ENCODE data around the gene TMEM154.
A peak's percentile ranks its signal among the peaks of the same experiment; 100 is the strongest.
"Not testable (repeated sequence)": the region's sequence is repeated elsewhere in the genome, so short reads cannot be mapped to it uniquely, and the experiment has no call there.

Gene TMEM154

DNA sequence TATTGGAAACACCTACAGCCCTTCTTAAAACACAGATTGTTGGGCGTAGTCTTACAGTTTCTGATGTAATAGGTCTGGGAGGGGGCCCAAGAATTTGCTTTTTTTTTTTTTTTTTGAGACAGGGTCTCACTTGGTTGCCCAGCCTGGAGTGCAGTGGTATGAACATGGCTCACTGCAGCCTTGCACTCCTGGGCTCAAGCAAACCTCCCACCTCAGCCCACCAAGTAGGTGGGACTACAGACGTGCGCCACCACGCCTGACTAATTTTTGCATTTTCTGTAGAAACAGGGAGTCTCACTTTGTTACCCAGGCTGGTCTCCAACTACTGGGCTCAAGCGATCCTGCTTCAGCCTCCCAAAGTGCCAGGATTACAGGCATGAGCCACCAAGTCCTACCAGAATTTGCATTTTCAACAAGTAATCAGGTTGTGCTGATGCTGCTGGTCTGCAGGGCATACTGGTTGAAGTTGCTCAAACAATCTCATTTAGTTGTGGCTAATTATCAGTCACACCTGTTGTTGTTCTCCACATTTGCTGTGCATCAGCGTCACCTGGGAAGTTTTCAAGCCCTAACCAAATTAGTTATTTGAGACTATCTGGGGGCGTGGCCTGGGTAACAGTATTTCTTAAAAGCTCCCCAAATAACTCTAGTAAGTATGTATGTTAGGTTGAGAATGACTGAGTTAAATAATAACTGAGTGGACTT lies 14.0 kb downstream of the TMEM154 start:
- no peak for DNase-seq (ENCODE audit: low spot score)

DNA sequence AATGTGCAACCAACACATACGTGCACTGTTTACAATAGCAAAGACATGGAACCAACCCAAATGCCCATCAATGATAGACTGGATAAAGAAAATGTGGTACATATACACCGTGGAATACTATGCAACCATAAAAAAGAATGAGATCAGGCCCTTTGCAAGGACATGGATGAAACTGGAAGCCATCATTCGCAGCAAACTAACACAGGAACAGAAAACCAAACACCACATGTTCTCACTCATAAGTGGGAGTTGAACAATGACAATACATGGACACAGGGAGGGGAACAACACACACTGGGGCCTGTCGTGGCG lies 15.8 kb downstream of the TMEM154 start:
- not testable (repeated sequence) for DNase-seq (ENCODE audit: low spot score)

DNA sequence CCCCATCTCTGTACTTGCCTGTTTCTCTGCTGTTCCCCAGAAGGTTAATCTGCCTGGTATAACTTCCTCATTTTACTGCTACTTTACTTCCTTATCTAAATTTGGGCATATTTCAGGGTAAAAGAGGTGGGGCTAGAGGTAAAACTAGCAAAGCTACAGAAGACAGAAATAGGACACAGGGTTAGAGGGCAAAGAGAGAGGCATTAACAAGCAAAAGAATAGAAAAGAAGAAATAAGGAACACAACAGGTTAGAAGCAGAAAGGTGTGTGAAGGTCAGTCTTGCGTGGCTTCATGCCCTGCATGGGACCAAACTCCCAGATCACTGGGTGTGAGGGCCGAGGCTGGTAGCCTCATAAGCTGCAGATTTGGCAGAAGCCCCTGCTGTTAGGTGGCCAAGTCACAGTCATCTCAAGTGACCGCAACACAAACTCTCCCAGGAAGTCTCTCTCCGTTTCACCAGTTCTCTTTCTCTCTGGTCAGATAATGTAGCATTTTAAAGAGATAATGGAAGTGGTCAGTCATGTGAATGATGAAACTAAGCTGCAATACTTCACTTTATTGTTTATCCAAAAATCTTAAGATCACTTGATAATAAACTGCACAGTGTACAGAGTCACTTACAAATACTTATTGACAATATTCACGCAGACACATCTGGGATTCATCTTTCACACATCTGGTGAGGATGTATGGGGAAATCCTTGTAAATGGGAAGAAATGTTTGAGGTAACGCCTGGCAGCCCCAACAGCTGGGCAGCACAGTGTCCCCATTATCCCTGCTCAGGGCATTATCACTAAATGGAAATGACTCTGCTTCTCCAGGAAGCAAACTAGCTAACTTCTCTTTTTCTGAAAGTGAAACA lies 16.4 kb downstream of the TMEM154 start:
- DNase-seq (ENCODE audit: low spot score): no peak

DNA sequence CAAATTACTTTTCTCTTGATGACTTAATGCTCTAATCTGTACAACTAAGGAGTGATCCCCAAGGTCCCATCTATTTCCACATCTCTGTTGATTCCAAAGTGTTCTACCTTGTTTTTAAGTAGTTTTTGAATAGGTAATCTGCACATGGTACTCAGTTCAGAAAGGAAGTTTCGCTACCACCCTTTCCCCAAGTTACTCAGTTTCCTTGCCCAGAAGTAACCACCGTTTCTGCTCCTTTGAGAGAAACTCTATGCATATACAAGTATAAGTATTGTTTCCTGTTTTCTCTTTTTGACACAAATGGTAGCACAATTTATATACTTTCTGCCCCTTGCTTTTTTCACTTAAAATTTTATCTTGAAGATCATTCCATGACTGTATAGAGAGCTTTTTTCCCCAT lies 18.1 kb downstream of the TMEM154 start:
- DNase-seq (ENCODE audit: low spot score): no peak

DNA sequence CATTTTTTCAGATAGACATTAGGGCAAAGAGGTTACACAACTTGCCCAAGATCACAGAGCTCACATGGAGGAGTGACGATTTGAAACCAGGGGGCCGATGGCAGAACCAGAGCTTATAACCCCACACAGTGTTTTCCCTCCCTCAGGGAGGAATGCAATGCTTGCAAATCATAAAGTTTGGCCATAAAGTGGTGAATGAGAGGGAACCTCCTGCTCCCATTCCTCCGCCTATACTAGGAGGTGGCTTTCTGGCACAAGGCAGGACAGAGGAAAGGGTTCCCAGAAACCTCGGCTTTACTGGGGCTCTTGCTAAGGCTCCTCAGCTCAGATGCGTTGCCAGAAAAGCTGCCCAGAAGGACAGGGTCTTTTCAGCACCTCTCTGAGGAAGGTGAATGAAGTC lies 19.3 kb downstream of the TMEM154 start:
- no peak for DNase-seq (ENCODE audit: low spot score)

DNA sequence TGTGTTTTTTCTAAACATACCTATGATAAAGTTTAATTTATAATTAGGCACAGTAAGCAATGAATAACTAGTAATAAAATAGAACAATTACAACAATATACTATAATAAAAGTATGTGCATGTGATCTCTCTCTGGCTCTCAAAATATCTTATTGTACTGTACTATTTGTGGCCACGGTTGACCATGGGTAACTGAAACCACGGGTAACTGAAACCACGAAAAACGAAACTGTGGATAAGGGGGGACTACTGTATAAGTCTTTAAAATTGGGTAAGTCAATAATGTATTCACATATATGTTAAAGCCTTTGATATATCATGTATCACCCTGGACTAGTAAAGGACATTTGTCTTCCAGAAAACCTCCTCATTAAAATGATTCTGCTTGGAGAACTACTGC lies 20.0 kb downstream of the TMEM154 start:
- DNase-seq (ENCODE audit: low spot score): no peak

DNA sequence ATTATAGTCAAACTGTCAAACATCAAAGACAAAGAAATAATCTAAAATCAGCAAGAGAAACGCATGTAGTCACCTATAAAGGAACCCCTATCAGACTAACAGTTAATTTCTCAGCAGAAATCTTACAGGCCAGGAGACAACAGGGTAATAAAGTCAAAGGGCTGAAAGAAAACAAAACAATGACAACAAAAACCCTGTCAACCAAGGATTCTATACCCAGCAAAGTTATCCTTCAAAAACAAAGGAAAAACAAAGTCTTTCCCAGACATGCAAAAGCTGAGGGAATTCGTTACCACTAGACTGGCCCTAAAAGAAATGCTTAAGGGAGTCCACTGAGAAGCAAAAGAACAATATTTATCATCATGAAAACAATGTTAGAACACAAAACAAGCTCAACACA lies 22.1 kb downstream of the TMEM154 start:
- DNase-seq (ENCODE audit: low spot score): no peak

DNA sequence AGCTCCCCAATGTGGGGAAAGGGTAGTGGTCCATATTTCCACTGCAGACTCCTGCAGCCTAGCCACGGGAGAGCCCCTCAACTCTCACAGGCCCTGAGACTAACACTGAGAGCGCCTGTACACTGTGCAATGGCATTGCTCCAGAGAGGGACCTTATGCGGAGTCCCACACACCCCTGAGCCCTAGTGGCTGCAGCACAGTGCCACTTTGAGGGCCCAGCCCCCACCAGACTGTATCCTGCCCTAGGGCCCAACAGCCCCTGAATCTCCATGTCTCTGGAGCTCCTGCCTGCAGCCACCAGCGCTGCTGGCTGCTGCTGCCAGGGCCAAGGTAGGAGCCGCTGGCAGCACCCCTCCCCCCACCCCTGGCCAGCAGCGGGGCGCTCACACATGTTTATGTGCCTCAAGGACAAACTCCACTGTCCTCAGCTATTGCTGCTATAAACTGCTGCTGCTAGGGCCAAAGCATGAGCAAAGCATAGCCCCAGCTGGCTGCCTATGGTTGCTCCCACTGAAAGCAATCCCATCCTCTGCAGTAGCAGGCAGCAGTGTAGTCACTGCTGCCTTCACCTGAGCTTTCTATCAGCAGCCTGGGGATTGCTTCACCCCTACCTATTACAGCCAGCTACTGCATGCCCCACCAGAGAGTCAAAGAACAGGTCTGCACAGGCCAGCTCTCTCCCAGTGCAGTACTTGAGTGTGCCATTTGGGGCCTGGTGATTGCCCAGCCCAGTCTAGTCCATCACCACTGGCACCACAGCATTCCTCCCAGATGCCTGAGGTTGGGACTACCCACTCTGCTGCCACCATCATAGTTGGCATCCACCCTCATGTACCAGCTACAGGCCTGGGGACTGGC lies 24.3 kb downstream of the TMEM154 start:
- DNase-seq (ENCODE audit: low spot score): no peak

DNA sequence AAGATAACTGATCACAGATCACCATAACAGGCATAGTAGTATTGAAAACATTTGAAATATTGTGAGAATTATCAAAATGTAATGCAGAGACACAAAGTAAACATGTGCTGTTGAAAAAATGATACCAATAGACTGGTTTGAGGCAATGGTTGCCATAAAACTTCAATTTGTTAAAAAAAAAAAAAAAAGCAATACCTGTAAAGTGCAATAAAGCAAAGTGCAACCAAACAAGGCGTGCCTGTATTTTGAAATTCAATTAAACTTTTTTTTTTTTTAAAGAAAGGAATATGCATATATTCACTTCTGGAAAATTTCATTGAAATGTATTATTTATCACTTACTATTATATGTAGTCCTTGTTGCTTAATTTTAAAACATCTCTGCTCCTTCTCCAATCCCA lies 27.7 kb downstream of the TMEM154 start:
- DNase-seq (ENCODE audit: low spot score): no peak

DNA sequence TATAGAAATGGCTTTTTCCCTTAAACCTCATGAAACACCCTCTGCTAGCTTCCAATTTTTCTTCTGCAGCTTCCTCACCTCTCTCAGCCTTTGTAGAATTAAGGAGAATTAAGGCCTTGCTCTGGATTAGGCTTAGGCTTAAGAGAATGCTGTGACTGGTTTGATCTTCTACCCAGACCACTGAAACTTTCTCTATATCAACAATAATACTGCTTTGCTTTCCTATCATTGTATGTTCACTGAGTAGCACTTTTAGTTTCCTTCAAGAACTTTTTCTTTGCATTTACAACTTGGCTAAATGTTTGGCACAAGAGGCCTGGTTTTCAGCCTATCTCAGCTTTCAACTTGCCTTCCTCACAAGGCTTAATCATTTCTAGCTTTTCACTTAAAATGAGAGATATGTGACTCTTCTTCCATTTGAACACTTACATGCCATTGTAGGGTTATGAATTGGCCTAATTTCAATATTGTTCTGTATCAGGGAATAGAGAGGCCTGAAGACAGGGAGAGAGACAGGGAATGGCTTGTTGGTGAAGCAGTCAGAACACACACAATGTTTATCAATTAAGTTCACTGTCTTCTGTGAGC lies 28.2 kb downstream of the TMEM154 start:
- no peak for DNase-seq (ENCODE audit: low spot score)

DNA sequence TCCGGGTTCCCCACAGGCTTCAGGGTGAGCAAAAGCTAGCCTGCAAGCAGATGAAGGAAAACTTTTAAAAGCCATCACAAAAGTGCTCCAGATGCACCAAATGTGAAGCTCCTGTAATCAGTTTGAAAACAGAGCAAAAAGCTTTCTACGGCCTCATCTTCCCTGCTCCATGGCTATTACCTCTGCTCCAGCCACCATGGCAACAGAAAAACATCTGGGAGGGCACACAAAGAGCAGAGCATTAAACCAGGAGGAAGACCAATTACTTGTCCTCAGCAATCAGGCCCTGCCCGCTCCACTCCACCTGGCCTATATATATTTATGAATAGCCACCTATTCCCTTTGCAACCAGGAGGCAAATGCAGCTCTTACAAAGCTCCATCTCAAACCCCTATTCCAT lies 33.6 kb downstream of the TMEM154 start:
- DNase-seq (ENCODE audit: low spot score): no peak

DNA sequence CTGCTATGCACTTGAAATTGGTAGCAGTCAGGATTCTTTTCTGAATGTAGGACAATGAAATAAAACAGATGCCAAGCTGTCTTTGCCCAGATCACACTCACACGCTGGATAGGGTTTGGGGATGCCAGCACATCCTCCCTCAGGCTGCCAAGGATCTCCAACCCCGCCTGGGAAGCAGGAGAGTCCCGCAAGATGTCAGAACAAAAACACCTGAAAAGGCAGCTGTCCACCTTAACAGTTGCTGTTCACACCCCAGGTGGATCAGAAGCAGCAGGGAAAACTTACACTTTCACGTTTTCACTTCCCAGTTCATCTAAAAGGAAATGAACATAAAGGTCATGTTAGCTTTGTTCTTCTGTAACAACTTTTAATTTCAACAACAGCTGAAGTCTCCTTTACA lies 35.7 kb downstream of the TMEM154 start:
- no peak for DNase-seq (ENCODE audit: low spot score)

DNA sequence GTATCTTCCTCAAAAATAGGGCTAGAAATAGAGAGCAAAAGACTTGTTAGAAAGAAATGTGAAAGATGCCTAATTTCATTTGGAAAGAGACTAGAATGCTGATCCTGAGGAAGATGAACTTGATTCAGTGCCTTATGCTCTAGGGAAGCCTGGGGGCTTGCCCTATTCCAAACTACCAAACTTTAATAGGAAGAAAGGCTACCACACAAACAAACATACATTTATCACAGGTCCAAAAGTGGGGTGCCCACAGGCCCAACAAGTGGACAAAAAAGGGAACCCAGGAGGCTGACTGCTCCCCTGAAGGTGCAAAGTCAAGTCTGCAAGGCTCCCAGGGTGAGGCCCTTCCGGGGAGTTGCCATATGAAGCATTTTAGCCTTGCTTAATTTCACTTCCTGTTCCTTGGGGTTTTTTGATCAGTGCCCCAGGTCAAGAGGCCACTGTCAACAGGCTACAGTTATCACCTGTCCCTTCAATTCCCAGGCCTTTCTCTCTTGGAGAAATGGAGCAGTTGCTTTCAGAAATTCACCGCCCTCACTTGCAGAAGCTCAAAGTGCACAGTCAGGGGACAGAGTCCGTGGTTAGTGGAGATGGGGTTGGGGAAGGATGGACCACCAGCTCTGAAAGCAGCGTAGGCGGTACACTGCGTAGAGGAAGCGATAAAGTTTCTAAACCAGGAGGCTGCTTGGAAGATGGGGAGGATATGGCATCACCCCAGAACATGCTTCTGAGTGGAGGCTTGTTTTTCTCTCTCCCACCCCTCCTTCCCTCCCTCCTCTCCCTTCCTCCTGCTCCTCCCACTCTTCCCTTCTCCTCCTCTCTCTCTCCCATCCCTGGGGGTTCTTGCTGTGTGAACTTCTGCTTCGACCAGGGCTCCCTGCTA lies 36.4 kb downstream of the TMEM154 start:
- no peak for DNase-seq (ENCODE audit: low spot score)

DNA sequence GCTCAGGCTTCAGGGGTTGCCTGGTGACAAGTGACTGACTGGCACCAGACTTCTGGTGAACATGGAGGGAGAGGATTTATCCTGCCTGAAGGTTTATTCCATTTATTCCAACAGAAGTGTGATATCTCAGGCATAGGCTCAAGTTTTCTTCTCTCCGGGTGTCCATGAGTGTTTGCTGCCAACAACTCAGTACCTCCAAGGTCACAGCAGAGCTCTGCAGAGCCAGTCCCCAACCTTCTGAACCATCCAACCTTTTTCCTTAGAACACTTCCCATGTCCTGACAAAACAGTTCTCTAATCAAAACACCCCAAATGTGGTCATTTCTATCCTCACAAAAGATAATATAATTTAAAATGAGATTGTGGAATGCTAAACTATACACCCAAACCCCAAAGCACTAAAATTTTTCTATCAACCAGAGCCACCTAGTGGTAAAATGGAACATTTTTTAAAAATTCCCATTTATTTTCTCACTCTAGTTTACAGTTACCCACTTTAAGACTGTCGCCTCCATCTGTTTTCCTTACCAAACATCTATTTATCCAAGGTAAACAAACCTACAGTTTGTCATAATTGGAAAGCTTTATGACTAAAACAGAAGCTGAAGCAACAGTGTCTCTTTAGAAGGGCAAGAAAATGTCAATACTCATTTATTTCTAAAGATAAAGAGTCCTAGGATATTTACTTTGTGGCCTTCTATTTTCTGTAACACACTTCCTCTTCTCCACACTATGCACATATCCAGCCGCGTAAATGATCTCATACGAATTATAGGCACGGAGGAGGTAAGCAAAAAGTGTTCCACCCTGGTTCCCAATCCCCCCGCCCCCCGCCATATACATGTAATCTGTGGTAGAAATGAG lies 39.5 kb downstream of the TMEM154 start:
- DNase-seq (ENCODE audit: low spot score): peak; percentile 55

DNA sequence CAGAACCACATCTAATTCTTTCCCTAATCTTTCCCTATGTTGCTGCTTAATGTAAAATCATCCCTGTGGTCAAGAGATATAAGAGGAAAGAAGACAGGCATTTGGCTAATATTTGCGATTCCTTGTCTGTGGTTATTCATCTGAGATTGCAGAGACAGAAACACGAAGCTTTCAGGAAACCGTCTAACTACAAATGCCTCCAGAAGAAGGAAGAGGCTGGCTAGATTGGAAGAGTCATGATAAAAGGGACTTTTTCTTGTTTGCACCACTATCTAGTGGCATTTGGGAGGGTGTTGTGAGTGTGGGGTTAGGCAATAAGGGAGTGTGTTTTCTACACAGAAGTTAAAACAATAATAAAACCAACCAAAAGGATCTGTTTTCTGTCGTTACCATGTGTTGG lies 43.9 kb downstream of the TMEM154 start:
- DNase-seq (ENCODE audit: low spot score): no peak

DNA sequence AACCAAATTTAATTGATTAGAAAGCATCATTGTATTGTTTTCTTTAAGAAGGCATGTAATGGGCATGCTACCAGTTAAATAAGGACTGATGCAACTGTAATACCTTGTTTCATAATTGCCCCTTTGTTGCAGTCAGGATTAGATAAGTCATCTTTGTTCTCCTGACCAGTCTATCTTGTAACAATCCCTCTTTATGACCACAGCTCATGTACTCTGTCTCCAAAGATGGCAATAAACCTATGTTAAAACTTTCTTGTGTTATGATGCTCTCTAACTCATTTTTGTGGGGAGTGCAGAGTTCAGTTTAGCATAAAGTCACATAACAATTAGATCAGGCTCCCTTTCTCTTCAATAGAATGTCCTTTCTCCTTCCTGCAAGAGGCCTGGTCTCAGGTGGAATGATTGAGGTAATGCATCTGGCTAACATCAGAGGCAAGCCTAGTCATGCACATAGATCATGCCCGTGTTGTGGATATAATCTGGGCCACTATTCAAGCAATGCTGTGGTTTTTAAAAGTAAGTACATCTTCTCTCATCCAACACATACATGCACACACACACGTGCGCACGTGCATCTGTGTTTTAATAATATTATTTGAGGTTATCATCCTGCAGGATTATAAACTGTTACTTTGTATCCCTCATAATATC lies 45.6 kb downstream of the TMEM154 start:
- DNase-seq (ENCODE audit: low spot score): no peak

DNA sequence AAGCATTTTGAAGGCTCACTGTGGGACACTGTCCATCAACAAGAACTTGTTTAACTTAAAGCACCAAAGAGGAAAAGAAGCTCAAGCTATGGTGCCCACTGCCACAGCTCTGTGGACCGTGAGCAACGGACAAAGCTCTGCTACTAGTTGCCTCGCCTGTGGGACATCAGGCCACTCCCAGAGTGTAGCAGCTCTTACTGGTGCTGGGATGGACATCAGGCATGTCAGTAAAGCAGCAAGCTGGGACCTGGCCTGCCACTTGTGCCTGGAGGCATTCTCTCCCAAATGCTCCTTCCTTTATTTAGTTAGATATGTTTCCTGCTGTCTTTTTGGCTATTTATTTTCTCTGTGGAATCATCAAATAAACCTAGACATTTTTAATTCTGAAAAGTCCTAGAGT lies 46.7 kb downstream of the TMEM154 start:
- DNase-seq (ENCODE audit: low spot score): no peak

DNA sequence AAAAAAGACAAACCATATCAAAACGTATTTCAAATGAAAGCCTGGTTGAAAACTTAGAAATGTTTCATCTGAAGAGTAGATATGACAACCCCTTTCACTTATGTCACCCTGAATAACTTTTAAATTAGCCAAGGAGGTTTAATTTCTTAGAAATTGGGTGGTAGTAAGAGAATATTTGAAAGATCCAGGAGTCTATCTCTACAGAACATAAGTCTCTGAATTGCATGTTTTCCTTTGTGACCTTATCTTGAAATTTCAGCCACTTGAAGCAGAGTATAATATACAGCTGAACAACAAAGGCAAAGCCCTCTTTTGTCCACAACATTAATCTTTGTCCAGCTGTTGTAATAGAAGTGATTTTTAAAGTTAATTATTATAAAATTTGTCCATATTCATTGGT lies 49.5 kb downstream of the TMEM154 start:
- DNase-seq (ENCODE audit: low spot score): no peak

DNA sequence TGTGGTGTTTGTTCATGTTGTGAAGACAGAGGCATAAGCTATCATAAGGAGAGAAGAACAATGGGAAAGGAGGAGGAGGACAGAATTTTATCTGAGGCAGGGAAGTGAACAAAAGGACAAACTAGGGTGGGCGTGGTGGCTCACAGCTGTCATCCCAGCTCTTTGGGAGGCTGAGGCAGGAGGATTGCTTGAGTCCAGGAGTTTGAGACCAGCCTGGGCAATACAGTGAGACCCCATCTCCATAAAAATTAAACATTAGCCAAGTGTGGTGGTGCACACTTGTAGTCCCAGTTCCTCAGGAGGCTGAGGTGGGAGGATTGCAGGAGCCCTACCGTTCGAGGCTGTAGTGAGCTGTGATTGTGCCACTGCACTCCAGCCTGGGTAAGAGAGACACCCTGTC lies 49.9 kb downstream of the TMEM154 start:
- no peak for DNase-seq (ENCODE audit: low spot score)

DNA sequence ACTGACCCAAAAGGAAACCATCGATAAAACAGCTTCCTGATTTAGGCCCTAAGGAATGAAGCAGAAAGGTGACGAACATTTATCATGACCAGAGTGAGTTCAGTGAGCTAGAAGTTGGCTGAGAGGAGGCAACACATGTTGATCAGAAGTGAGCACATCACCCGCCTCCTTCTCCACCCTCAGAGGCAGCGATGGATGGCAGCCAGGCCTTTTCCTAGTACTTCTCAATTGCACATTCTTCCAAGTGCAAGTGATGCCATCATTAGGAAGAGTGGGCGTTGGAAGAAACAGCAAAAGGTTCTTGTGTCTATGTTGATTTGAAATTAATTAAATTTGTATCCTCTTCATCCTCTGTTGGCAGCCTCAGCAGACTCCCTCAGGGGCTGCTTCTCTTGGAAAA lies 51.7 kb downstream of the TMEM154 start:
- DNase-seq (ENCODE audit: low spot score): peak; percentile 20
